Measurements from ENCODE around the gene PLAAT4.
"Not testable (repeated sequence)": the region's sequence is repeated elsewhere in the genome, so short reads cannot be mapped to it uniquely, and the experiment has no call there.

PLAAT4 gene

GRCh38 chr11:63547061-63547460 lies 10.5 kb downstream of the PLAAT4 start:
- no peak for DNase-seq

GRCh38 chr11:63548178-63548577 lies 11.6 kb downstream of the PLAAT4 start:
- no peak for DNase-seq

- no peak for DNase-seq
Measured at GRCh38 chr11:63549411-63549810, 12.8 kb downstream of the PLAAT4 start.

- DNase-seq: not testable (repeated sequence)
Measured at GRCh38 chr11:63550156-63550700, 13.6 kb downstream of the PLAAT4 start.

- no peak for DNase-seq
Measured at GRCh38 chr11:63551091-63551888, 14.7 kb downstream of the PLAAT4 start.

GRCh38 chr11:63551889-63552266 lies 15.3 kb downstream of the PLAAT4 start:
- no peak for DNase-seq

- DNase-seq: no peak
Measured at GRCh38 chr11:63552921-63553320, 16.3 kb downstream of the PLAAT4 start.

- DNase-seq: no peak
Measured at GRCh38 chr11:63553759-63554158, 17.2 kb downstream of the PLAAT4 start.

- DNase-seq: no peak
Measured at GRCh38 chr11:63554877-63555223, 18.2 kb downstream of the PLAAT4 start.

- DNase-seq: no peak
Measured at GRCh38 chr11:63556404-63557013, 19.9 kb downstream of the PLAAT4 start.

GRCh38 chr11:63557570-63557969 lies 21.0 kb downstream of the PLAAT4 start:
- no peak for DNase-seq

GRCh38 chr11:63558459-63559157 lies 22.0 kb downstream of the PLAAT4 start:
- no peak for DNase-seq

- DNase-seq: no peak
Measured at GRCh38 chr11:63560506-63561180, 24.0 kb downstream of the PLAAT4 start.

GRCh38 chr11:63563201-63564055 lies 26.8 kb downstream of the PLAAT4 start, which contains the start of gene PLAAT2:
PLAAT2 (minus strand) TSS chr11:63563379; CDS start chr11:63563324, 55 bp downstream.
- no peak for DNase-seq

GRCh38 chr11:63564056-63564774 lies 27.6 kb downstream of the PLAAT4 start:
- DNase-seq: no peak

GRCh38 chr11:63564784-63565350 lies 28.3 kb downstream of the PLAAT4 start:
- no peak for DNase-seq

GRCh38 chr11:63567044-63567840 lies 30.6 kb downstream of the PLAAT4 start:
- peak; percentile 49 for DNase-seq

GRCh38 chr11:63569570-63569969 lies 33.0 kb downstream of the PLAAT4 start:
- no peak for DNase-seq

- DNase-seq: no peak
Measured at GRCh38 chr11:63572026-63572688, 35.5 kb downstream of the PLAAT4 start.
